Right hindlimb (tissue), 1 donor: ENCODE results near the gene PKNOX2.

Experiments used
- DNase-seq: peaks from one replicate; pipeline ENCODE4 v3.0.0-alpha.2; 2018

Gene PKNOX2

GRCh38 chr11:125390946-125391345 lies 226.4 kb downstream of the PKNOX2 start:
- DNase-seq: no peak

GRCh38 chr11:125393331-125393730 lies 228.8 kb downstream of the PKNOX2 start:
- DNase-seq: no peak

GRCh38 chr11:125394296-125394695 lies 229.7 kb downstream of the PKNOX2 start:
- DNase-seq: no peak

GRCh38 chr11:125397421-125397820 lies 232.9 kb downstream of the PKNOX2 start:
- peak; percentile 22 for DNase-seq

GRCh38 chr11:125398475-125398874 lies 233.9 kb downstream of the PKNOX2 start:
- DNase-seq: peak; percentile 10

- DNase-seq: no peak
Measured at GRCh38 chr11:125398994-125399640, 234.6 kb downstream of the PKNOX2 start.

GRCh38 chr11:125399945-125400344 lies 235.4 kb downstream of the PKNOX2 start:
- peak; percentile 5 for DNase-seq

- peak; percentile 24 for DNase-seq
Measured at GRCh38 chr11:125401235-125401634, 236.7 kb downstream of the PKNOX2 start.

GRCh38 chr11:125401746-125402145 lies 237.2 kb downstream of the PKNOX2 start:
- DNase-seq: peak; percentile 78

- no peak for DNase-seq
Measured at GRCh38 chr11:125402435-125402834, 237.9 kb downstream of the PKNOX2 start.

- DNase-seq: peak; percentile 48
Measured at GRCh38 chr11:125404157-125404810, 239.7 kb downstream of the PKNOX2 start.

- DNase-seq: peak; percentile 84
Measured at GRCh38 chr11:125404811-125405790, 240.6 kb downstream of the PKNOX2 start.

GRCh38 chr11:125407046-125407445 lies 242.5 kb downstream of the PKNOX2 start:
- DNase-seq: no peak

- DNase-seq: no peak
Measured at GRCh38 chr11:125408311-125408711, 243.8 kb downstream of the PKNOX2 start.

GRCh38 chr11:125410091-125410490 lies 245.5 kb downstream of the PKNOX2 start:
- peak; percentile 26 for DNase-seq

GRCh38 chr11:125412177-125412496 lies 247.6 kb downstream of the PKNOX2 start:
- no peak for DNase-seq

GRCh38 chr11:125412509-125412908 lies 248.0 kb downstream of the PKNOX2 start:
- DNase-seq: no peak

- DNase-seq: no peak
Measured at GRCh38 chr11:125413226-125413625, 248.7 kb downstream of the PKNOX2 start.

GRCh38 chr11:125414121-125414520 lies 249.6 kb downstream of the PKNOX2 start:
- DNase-seq: no peak

- DNase-seq: no peak
Measured at GRCh38 chr11:125416981-125417935, 252.7 kb downstream of the PKNOX2 start.

GRCh38 chr11:125418396-125418795 lies 253.8 kb downstream of the PKNOX2 start:
- no peak for DNase-seq

GRCh38 chr11:125422681-125423080 lies 258.1 kb downstream of the PKNOX2 start:
- DNase-seq: no peak
